ENCODE measurements around the gene EXOC6B. TPM values are rescaled to one million over a fixed set of nuclear protein-coding genes. Genes with fewer than 3 reads are reported as not detected.

EXOC6B gene
- total and polyA plus RNA-seq, 8 donors = 2.4 to 19.2 (median 11.3) TPM

DNA sequence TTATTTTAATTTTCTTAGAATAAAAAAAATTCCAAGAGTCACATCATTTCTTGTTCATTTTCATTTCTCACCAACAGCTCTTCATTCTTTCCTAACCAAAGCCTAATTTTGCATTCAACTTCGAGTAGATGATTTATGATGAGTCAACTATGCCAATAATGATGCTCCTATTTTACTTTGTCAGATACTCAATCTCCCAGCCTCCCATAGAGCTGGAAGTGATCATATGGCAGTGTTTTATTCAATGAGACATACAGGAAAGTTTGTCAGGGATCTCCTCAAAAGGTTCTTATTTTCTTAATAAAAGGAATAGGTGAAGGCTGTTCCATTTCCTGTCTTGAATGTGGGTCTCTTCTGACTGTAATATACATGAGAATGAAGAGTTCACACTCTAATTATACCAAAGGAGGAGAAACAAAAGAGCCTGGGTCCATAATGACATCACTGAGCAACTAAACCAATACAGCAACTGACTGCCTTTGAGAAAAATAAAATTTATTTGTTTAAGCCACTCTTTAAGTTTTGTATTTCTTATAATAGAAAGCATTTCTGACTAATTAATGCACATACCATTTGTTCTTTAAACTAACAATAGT lies 447.0 kb downstream of the EXOC6B start:
- WGBS, 2 donors = 71% methylated on average over 1 of the region's 1 CpG
- intact Hi-C loops (cut with DNase I) = no loop called here
- no peak for FAIRE-seq
- Histone ChIP-seq H3K4me1 (no peaks in the 10 kb centered on the region), H3K4me3 (no peak overlapping the region), H3K27ac (no peak overlapping the region), H3K36me3 (no peaks in the 10 kb centered on the region), H3K9me3 (no peaks in the 10 kb centered on the region), H3K27me3 (no peaks in the 10 kb centered on the region)
- TF ChIP-seq, protein P1, sequence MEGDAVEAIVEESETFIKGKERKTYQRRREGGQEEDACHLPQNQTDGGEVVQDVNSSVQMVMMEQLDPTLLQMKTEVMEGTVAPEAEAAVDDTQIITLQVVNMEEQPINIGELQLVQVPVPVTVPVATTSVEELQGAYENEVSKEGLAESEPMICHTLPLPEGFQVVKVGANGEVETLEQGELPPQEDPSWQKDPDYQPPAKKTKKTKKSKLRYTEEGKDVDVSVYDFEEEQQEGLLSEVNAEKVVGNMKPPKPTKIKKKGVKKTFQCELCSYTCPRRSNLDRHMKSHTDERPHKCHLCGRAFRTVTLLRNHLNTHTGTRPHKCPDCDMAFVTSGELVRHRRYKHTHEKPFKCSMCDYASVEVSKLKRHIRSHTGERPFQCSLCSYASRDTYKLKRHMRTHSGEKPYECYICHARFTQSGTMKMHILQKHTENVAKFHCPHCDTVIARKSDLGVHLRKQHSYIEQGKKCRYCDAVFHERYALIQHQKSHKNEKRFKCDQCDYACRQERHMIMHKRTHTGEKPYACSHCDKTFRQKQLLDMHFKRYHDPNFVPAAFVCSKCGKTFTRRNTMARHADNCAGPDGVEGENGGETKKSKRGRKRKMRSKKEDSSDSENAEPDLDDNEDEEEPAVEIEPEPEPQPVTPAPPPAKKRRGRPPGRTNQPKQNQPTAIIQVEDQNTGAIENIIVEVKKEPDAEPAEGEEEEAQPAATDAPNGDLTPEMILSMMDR (IDR thresholded peaks at IDR 0.05) = no peak
- DNase-seq = no peak
- no peak for ATAC-seq

DNA sequence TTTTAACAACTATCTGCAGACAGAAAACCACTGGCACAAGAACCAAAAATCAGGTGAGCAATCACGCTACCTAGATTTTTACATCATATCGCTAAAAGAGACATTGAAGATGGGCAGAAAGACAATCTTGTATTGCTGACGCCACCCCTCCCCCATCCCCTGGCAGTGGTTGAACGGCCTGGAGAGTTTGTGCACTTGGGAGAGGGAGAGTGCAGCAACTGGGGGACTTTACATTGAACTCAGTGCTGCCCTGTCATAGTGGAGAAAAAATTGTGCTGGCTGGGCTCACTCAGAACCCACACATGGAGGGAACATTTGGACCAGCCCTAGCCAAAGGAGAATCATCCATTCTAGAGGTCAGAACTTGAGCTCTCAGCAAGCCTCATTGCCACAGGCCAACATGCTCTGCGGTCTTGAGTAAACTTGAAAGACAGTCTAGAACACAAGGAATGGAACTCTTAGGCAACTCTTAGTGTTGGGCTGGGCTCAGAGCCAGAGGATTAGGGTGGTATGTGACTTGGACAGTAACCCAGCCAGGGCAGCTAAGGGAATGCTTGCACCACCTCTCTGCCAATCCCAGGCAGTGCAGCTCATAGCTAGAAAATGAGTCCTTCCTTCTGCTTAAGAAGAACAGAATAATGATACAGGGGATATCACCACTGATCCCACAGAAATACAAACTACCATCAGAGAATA lies 458.2 kb downstream of the EXOC6B start:
- Histone ChIP-seq H3K27ac (no peak overlapping the region), H3K4me1 (no peaks in the 10 kb centered on the region), H3K4me3 (no peak overlapping the region), H3K9me3 (no peaks in the 10 kb centered on the region), H3K27me3 (no peaks in the 10 kb centered on the region), H3K36me3 (no peaks in the 10 kb centered on the region)
- TF ChIP-seq, protein P1 (IDR thresholded peaks at IDR 0.05) = no peak
- ATAC-seq (peak in 3 of 4 donors; percentile 77 to 84 (median 83)), FAIRE-seq (no peak), DNase-seq (peak in 4 of 6 donors; percentile 5 to 49 (median 25))
- intact Hi-C loops (cut with DNase I) = no loop called here
- 77 to 79% methylated on average over 5 of the region's 5 CpGs for WGBS, 2 donors

DNA sequence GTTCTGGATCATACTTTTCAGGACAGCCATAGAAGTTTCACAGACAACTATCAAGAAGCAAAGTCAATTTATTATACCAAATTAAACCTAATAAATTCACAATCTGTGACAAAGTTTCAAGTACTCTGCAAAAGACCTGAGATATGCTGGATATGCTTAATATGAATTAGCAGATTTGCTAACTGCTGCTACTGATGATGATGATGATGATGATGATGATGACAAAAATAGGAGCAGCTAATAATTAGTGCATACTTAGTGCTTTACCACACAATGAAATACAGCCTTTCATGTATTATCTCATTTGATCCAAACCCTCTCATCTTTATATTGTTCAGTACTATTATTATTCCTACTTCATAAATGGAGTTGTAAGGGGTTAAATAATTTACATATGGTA lies 462.4 kb downstream of the EXOC6B start:
- intact Hi-C loops (cut with DNase I) = no loop called here
- no peaks in the 10 kb centered on the region for H3K36me3 ChIP-seq
- DNase-seq (no peak), ATAC-seq (no peak), FAIRE-seq (no peak)
- no peaks in the 10 kb centered on the region for H3K27me3 ChIP-seq
- TF ChIP-seq, protein P1 (IDR thresholded peaks at IDR 0.05) = no peak
- H3K4me1 ChIP-seq = no peaks in the 10 kb centered on the region
- H3K4me3 ChIP-seq = no peak overlapping the region
- H3K27ac ChIP-seq = no peak overlapping the region
- no peaks in the 10 kb centered on the region for H3K9me3 ChIP-seq

DNA sequence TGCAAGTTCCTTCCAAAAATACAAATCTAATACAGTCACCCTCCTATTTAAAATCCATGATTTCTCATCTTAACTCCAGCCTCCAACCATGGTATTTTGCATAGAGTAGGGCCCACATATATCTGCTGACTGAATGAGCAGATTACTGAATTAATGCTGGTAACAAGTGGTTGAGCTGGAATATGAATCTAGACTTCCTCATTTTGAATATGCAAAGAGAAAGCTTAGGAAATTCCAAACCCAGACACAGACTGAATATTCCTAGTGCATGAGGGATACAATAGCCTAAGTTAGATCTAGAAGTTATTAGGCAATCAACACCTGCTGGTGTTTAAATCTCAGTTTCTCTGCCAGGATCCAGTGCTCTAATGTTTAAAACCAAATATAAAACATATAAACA lies 463.1 kb downstream of the EXOC6B start:
- no peaks in the 10 kb centered on the region for H3K9me3 ChIP-seq
- H3K4me3 ChIP-seq = no peak overlapping the region
- no peaks in the 10 kb centered on the region for H3K36me3 ChIP-seq
- TF ChIP-seq, protein P1 (IDR thresholded peaks at IDR 0.05) = no peak
- DNase-seq = no peak
- FAIRE-seq = no peak
- intact Hi-C loops (cut with DNase I) = no loop called here
- no peak overlapping the region for H3K27ac ChIP-seq
- H3K4me1 ChIP-seq = no peaks in the 10 kb centered on the region
- H3K27me3 ChIP-seq = no peaks in the 10 kb centered on the region
- ATAC-seq = no peak

DNA sequence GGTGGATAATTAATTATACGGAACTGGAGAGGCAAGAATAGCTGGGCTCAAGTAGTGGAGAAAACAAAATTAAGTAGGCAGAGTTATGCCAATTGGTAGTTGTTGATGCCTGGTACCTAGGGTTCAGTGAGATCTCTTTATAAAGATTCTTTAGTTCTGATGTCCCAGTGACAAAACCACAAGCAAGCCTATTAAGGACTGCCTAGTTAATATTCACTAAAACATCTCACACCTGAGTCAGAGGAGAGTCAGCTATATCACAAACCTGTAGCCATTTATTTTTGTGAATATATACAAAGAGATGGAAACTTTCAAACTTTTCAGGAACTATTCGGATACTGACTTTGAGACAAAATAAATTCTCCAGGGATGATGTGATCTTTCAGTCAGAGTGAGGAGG lies 464.3 kb downstream of the EXOC6B start:
- TF ChIP-seq, protein P1 (IDR thresholded peaks at IDR 0.05) = no peak
- intact Hi-C loops (cut with DNase I) = no loop called here
- ATAC-seq (no peak), DNase-seq (no peak), FAIRE-seq (no peak)
- Histone ChIP-seq H3K9me3 (no peaks in the 10 kb centered on the region), H3K27ac (no peak overlapping the region), H3K4me1 (no peaks in the 10 kb centered on the region), H3K4me3 (no peak overlapping the region), H3K36me3 (no peaks in the 10 kb centered on the region), H3K27me3 (no peaks in the 10 kb centered on the region)
- WGBS, 2 donors = 67 to 95% methylated on average over 2 of the region's 2 CpGs

Data from pancreas (tissue), 10 donors.